NCI-H510A (cell line): ENCODE measurements around the gene KRTAP1-4.
"Not testable (repeated sequence)": the region's sequence is repeated elsewhere in the genome, so short reads cannot be mapped to it uniquely, and the experiment has no call there.

Source experiments
- DNase-seq: peaks from one replicate; lab custom pipeline; 2025; lab: John Stamatoyannopoulos, UW

The KRTAP1-4 gene

GRCh38 chr17:41046735-41047465, 16.9 kb upstream of the KRTAP1-4 start, which contains the start of gene KRTAP2-1:
TSS of gene KRTAP2-1 (minus strand) at chr17:41047316. CDS start at chr17:41047267, 49 bp downstream.
- not testable (repeated sequence) for DNase-seq

GRCh38 chr17:41042953-41043352, 13.0 kb upstream of the KRTAP1-4 start:
- DNase-seq: no peak

GRCh38 chr17:41040783-41041571, 11.0 kb upstream of the KRTAP1-4 start, which contains the start of gene KRTAP1-1:
TSS of gene KRTAP1-1 (minus strand) at chr17:41041450. CDS start at chr17:41041397, 53 bp downstream.
- peak; percentile 20 for DNase-seq

GRCh38 chr17:41037853-41038350, 7.9 kb upstream of the KRTAP1-4 start:
- DNase-seq: no peak

- peak; percentile 66 for DNase-seq
Measured at GRCh38 chr17:41034346-41034935, 4.4 kb upstream of the KRTAP1-4 start, which contains the start of gene KRTAP1-3. TSS of gene KRTAP1-3 (minus strand) at chr17:41034874. CDS start at chr17:41034821, 53 bp downstream.

GRCh38 chr17:41026715-41027471, 3.1 kb downstream of the KRTAP1-4 start, which contains the start of gene KRTAP1-5:
TSS of gene KRTAP1-5 (minus strand) at chr17:41027208. CDS start at chr17:41027155, 53 bp downstream.
- no peak for DNase-seq

- no peak for DNase-seq
Measured at GRCh38 chr17:41024697-41025096, 5.3 kb downstream of the KRTAP1-4 start.

GRCh38 chr17:41020336-41020735, 9.7 kb downstream of the KRTAP1-4 start:
- DNase-seq: no peak

- no peak for DNase-seq
Measured at GRCh38 chr17:41019415-41019814, 10.6 kb downstream of the KRTAP1-4 start.

- no peak for DNase-seq
Measured at GRCh38 chr17:41018541-41018940, 11.5 kb downstream of the KRTAP1-4 start.

- no peak for DNase-seq
Measured at GRCh38 chr17:41016578-41017215, 13.3 kb downstream of the KRTAP1-4 start.

GRCh38 chr17:41015454-41015853, 14.5 kb downstream of the KRTAP1-4 start:
- DNase-seq: no peak

- DNase-seq: no peak
Measured at GRCh38 chr17:41013606-41014005, 16.4 kb downstream of the KRTAP1-4 start.

- no peak for DNase-seq
Measured at GRCh38 chr17:41013181-41013580, 16.8 kb downstream of the KRTAP1-4 start.

- no peak for DNase-seq
Measured at GRCh38 chr17:41012326-41013120, 17.5 kb downstream of the KRTAP1-4 start.

GRCh38 chr17:41010441-41010840, 19.6 kb downstream of the KRTAP1-4 start:
- no peak for DNase-seq

- no peak for DNase-seq
Measured at GRCh38 chr17:41009936-41010335, 20.1 kb downstream of the KRTAP1-4 start.

- peak; percentile 46 for DNase-seq
Measured at GRCh38 chr17:41009301-41009760, 20.7 kb downstream of the KRTAP1-4 start.

GRCh38 chr17:41008811-41009210, 21.2 kb downstream of the KRTAP1-4 start, which contains the start of gene KRTAP3-1:
TSS of gene KRTAP3-1 (minus strand) at chr17:41009128. CDS start at chr17:41009074, 54 bp downstream.
- peak; percentile 83 for DNase-seq

- peak; percentile 50 for DNase-seq
Measured at GRCh38 chr17:41004397-41004796, 25.6 kb downstream of the KRTAP1-4 start.
